Activated CD4-positive, alpha-beta memory T cell treated with anti-CD3 and anti-CD28 coated beads for 36 hours (primary cell): ENCODE measurements around the gene VILL. TPM values are rescaled to one million over a fixed set of nuclear protein-coding genes. Genes with fewer than 3 reads are reported as not detected.
A peak's percentile ranks its signal among the peaks of the same experiment; 100 is the strongest.

Experiments used
- CTCF ChIA-PET: fragments of 350-600 bp; sonication (Branson Sonifier 250); formaldehyde crosslinking; loops from one replicate; lab custom pipeline; 2021; ENCODE audit warnings: antibody characterized with exemption, inconsistent platforms; lab: Charles Lee
- POLR2A ChIA-PET: fragments of 350-600 bp; sonication (Branson Sonifier 250); formaldehyde crosslinking; loops from one replicate; lab custom pipeline; 2021; ENCODE audit warnings: antibody characterized with exemption; lab: Charles Lee
- DNase-seq: peaks from one replicate; pipeline ENCODE4 v3.0.0-alpha.2; 2020
- H3K27ac Mint-ChIP-seq: one replicate; pipeline ENCODE4 v1.8.0; 2021; ENCODE audit warnings: mixed read lengths
- H3K27me3 Mint-ChIP-seq: one replicate; pipeline ENCODE4 v1.8.0; 2021; ENCODE audit warnings: mixed read lengths
- H3K36me3 Mint-ChIP-seq: one replicate; pipeline ENCODE4 v1.8.0; 2021; ENCODE audit warnings: mixed read lengths
- H3K4me1 Mint-ChIP-seq: one replicate; pipeline ENCODE4 v1.8.0; 2021; ENCODE audit warnings: low read depth, mixed read lengths
- H3K4me3 Mint-ChIP-seq: one replicate; pipeline ENCODE4 v1.8.0; 2021; ENCODE audit warnings: mild to moderate bottlenecking, mixed read lengths
- H3K9me3 Mint-ChIP-seq: one replicate; pipeline ENCODE4 v1.8.0; 2021; ENCODE audit warnings: mixed read lengths
- intact Hi-C: fragments of 100-400 bp; cut with micrococcal nuclease; formaldehyde crosslinking; loops from one replicate; pipeline ENCODE4 v1.15.1; 2023
- total RNA-seq, 2 experiments: library from RNA; stranded (reverse); gene quantifications; one replicate each; pipeline ENCODE4 v1.2.3, GENCODE V29; 2021

VILL gene
- 10 to 100 TPM in 1 of 2 experiments, 1 to 10 TPM in 1; 9.9 to 11.3 TPM for total RNA-seq

GRCh38 chr3:37990527-37990926, at the start of gene VILL:
Gene VILL, plus strand, starts transcription at chr3:37990786. Its CDS starts 2,887 bp downstream, at chr3:37993673.
- H3K9me3 Mint-ChIP-seq, result no peaks in the 10 kb centered on the region
- H3K4me3 Mint-ChIP-seq, result no peak within 1 kb of the TSS
- peaks cover 21% of the 10 kb centered on the region for H3K4me1 Mint-ChIP-seq
- H3K27me3 Mint-ChIP-seq, result no peaks in the 10 kb centered on the region
- peaks cover 1% of the 10 kb centered on the region for H3K36me3 Mint-ChIP-seq
- no peak within 1 kb of the TSS for H3K27ac Mint-ChIP-seq
- peak; percentile 6 for DNase-seq
- CTCF ChIA-PET, result no interaction called here
- intact Hi-C loops, result no loop called here
- POLR2A ChIA-PET, result no interaction called here

- Mint-ChIP-seq H3K4me1 (no peaks in the 10 kb centered on the region), H3K9me3 (no peaks in the 10 kb centered on the region), H3K27me3 (no peaks in the 10 kb centered on the region), H3K36me3 (no peaks in the 10 kb centered on the region), H3K4me3 (no peak overlapping the region), H3K27ac (no peak overlapping the region)
- no peak for DNase-seq
- POLR2A ChIA-PET, result no interaction called here
- intact Hi-C loops, result no loop called here
- CTCF ChIA-PET, result interaction anchor here (1.7 kb wide), 1 partner anchor 15 kb away, joined by 4 read pairs; no protein-coding TSS in a partner anchor
These were observed 48.7 kb upstream of the VILL start for GRCh38 chr3:37941608-37942508.

- Mint-ChIP-seq H3K9me3 (no peaks in the 10 kb centered on the region), H3K4me3 (no peak overlapping the region), H3K4me1 (no peaks in the 10 kb centered on the region), H3K36me3 (no peaks in the 10 kb centered on the region), H3K27ac (no peak overlapping the region), H3K27me3 (no peaks in the 10 kb centered on the region)
- intact Hi-C loops, result no loop called here
- ChIA-PET CTCF (interaction anchor here (1.7 kb wide), 1 partner anchor 14 kb away, joined by 4 read pairs; no protein-coding TSS in a partner anchor), POLR2A (no interaction called here)
- DNase-seq, result no peak
These were observed 47.9 kb upstream of the VILL start for GRCh38 chr3:37942646-37943045.

GRCh38 chr3:37943126-37943525, 47.5 kb upstream of the VILL start:
- ChIA-PET POLR2A (no interaction called here), CTCF (no interaction called here)
- no peaks in the 10 kb centered on the region for H3K36me3 Mint-ChIP-seq
- no peaks in the 10 kb centered on the region for H3K9me3 Mint-ChIP-seq
- no peak overlapping the region for H3K4me3 Mint-ChIP-seq
- no peak overlapping the region for H3K27ac Mint-ChIP-seq
- intact Hi-C loops, result no loop called here
- no peaks in the 10 kb centered on the region for H3K4me1 Mint-ChIP-seq
- H3K27me3 Mint-ChIP-seq, result no peaks in the 10 kb centered on the region
- DNase-seq, result no peak

DNA sequence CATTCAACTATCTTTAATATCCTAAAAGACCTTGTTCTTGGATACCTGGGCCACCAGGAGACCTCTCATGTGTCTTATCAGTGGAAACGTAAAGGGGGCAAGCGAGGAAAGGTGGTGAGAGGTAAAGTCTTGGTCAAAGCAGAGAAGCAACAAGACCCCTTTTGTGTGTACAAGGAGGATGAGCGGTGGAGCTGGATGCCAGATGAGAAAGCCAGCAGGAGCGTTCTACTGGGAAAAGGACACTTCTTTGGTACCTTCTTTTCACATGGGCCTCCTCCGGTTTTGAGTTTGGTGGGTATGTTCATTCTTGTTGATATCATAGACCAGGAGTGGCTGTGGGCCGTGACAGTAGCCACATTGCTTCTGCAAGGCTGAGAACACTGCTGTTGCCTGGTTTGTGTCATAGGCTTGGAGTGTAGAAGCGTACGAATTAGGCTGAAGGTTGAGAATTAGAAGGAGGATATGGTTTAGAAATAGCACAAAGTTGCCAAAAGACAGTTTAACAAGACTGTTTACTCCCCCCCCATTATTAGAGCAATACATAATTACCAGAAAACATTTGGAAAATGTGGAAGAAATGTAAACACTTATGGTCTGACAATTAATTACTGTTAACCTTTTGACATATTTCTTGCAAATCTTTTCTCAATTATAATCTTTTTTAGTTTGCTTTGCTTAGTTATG, 46.8 kb upstream of the VILL start:
- no peaks in the 10 kb centered on the region for H3K4me1 Mint-ChIP-seq
- intact Hi-C loops, result no loop called here
- no peaks in the 10 kb centered on the region for H3K27me3 Mint-ChIP-seq
- DNase-seq, result no peak
- H3K36me3 Mint-ChIP-seq, result no peaks in the 10 kb centered on the region
- no peak overlapping the region for H3K4me3 Mint-ChIP-seq
- ChIA-PET POLR2A (no interaction called here), CTCF (interaction anchor here (0.9 kb wide), 1 partner anchor 31 kb away, joined by 3 read pairs; no protein-coding TSS in a partner anchor)
- H3K27ac Mint-ChIP-seq, result no peak overlapping the region
- H3K9me3 Mint-ChIP-seq, result no peaks in the 10 kb centered on the region

DNA sequence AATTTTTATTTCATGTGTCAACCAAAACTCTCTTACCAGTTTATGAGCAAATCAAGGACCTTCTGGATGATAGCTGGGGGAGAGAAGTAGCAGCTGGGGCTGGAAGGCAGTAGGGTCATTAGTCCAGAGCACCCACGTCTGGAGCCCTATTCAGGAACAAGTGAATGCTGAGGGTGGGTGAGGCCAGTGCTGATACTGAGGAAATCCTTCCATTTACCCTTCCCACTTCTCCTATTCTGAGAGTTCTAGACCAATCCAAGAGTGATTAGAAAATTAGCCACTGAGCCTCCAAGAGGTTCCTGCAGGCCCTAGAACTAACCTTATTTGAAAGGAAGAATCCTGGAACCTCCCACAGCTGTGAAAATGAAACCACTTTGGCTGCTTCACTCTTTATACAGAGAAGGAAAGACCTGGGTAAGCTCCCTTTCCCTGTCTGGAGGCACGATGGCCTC, 46.2 kb upstream of the VILL start:
- Mint-ChIP-seq H3K27me3 (no peaks in the 10 kb centered on the region), H3K4me3 (no peak overlapping the region), H3K9me3 (no peaks in the 10 kb centered on the region), H3K4me1 (no peaks in the 10 kb centered on the region), H3K36me3 (no peaks in the 10 kb centered on the region), H3K27ac (no peak overlapping the region)
- DNase-seq, result no peak
- ChIA-PET POLR2A (no interaction called here), CTCF (interaction anchor here (0.9 kb wide), 2 partner anchors 21 to 30 kb away, joined by 3 read pairs; no protein-coding TSS in a partner anchor)
- intact Hi-C loops, result no loop called here

- ChIA-PET POLR2A (no interaction called here), CTCF (interaction anchor here (0.9 kb wide), 2 partner anchors 21 to 29 kb away, joined by 3 read pairs; no protein-coding TSS in a partner anchor)
- intact Hi-C loops, result no loop called here
- H3K27me3 Mint-ChIP-seq, result no peaks in the 10 kb centered on the region
- no peak overlapping the region for H3K27ac Mint-ChIP-seq
- H3K9me3 Mint-ChIP-seq, result no peaks in the 10 kb centered on the region
- H3K4me1 Mint-ChIP-seq, result no peaks in the 10 kb centered on the region
- no peak overlapping the region for H3K4me3 Mint-ChIP-seq
- no peaks in the 10 kb centered on the region for H3K36me3 Mint-ChIP-seq
- no peak for DNase-seq
These were observed 45.3 kb upstream of the VILL start for GRCh38 chr3:37945156-37945806.

GRCh38 chr3:37945807-37946530, 44.6 kb upstream of the VILL start:
- intact Hi-C loops, result no loop called here

GRCh38 chr3:37946531-37946889, 44.1 kb upstream of the VILL start:
- POLR2A ChIA-PET, result no interaction called here
- no peaks in the 10 kb centered on the region for H3K4me1 Mint-ChIP-seq
- DNase-seq, result no peak
- H3K36me3 Mint-ChIP-seq, result no peaks in the 10 kb centered on the region
- no peak overlapping the region for H3K4me3 Mint-ChIP-seq
- intact Hi-C loops, result no loop called here
- H3K27ac Mint-ChIP-seq, result no peak overlapping the region
- H3K9me3 Mint-ChIP-seq, result no peaks in the 10 kb centered on the region
- CTCF ChIA-PET, result no interaction called here
- no peaks in the 10 kb centered on the region for H3K27me3 Mint-ChIP-seq

More at GRCh38 chr3:37945807-37946530, 44.6 kb upstream of the VILL start:
- Mint-ChIP-seq H3K4me1 (no peaks in the 10 kb centered on the region), H3K4me3 (no peak overlapping the region), H3K27ac (no peak overlapping the region), H3K9me3 (no peaks in the 10 kb centered on the region), H3K27me3 (no peaks in the 10 kb centered on the region), H3K36me3 (no peaks in the 10 kb centered on the region)
- DNase-seq, result no peak
- ChIA-PET POLR2A (no interaction called here), CTCF (no interaction called here)

GRCh38 chr3:37949866-37950265, 40.7 kb upstream of the VILL start:
- H3K4me3 Mint-ChIP-seq, result no peak overlapping the region
- no peak for DNase-seq
- intact Hi-C loops, result no loop called here
- no peaks in the 10 kb centered on the region for H3K27me3 Mint-ChIP-seq
- H3K27ac Mint-ChIP-seq, result no peak overlapping the region
- no peaks in the 10 kb centered on the region for H3K4me1 Mint-ChIP-seq
- no peaks in the 10 kb centered on the region for H3K9me3 Mint-ChIP-seq
- ChIA-PET CTCF (no interaction called here), POLR2A (no interaction called here)
- H3K36me3 Mint-ChIP-seq, result no peaks in the 10 kb centered on the region

DNA sequence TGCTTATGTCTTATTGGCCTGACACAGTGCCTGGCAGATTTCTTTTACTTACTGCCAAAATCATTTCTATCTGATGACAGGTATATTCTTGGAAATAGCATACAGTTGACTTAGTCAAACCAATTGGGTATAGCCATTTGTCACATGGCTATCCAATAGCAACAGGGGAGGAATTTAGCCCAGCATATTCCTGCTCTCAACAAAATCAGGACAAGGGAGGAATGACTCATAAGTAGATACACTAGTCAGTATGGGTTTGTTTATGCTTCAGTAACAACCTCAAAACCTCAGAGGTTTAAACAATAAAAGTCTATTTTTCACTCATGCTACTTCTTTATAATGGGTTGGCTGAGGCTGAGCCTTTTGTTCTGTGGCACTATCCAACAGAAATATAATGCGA, 38.0 kb upstream of the VILL start:
- Mint-ChIP-seq H3K36me3 (no peaks in the 10 kb centered on the region), H3K27ac (no peak overlapping the region), H3K27me3 (no peaks in the 10 kb centered on the region), H3K4me3 (no peak overlapping the region), H3K4me1 (peaks cover 13% of the 10 kb centered on the region), H3K9me3 (no peaks in the 10 kb centered on the region)
- intact Hi-C loops, result no loop called here
- DNase-seq, result no peak
- POLR2A ChIA-PET, result no interaction called here
- CTCF ChIA-PET, result no interaction called here
